KBM-7 (cell line): ENCODE results near the gene CCDC157.

Experiments used
- DNase-seq: peaks from one replicate; pipeline ENCODE4 v3.0.0-alpha.2; 2015
- in situ Hi-C: fragments of 300-500 bp; cut with MboI; formaldehyde crosslinking; loops from 2 replicates; pipeline ENCODE4 v1.14.3; 2020; ENCODE audit warnings: low sequenced_read_pairs, low pct_unique_long_range_greater_than_20kb, mixed read lengths

The CCDC157 gene

DNA sequence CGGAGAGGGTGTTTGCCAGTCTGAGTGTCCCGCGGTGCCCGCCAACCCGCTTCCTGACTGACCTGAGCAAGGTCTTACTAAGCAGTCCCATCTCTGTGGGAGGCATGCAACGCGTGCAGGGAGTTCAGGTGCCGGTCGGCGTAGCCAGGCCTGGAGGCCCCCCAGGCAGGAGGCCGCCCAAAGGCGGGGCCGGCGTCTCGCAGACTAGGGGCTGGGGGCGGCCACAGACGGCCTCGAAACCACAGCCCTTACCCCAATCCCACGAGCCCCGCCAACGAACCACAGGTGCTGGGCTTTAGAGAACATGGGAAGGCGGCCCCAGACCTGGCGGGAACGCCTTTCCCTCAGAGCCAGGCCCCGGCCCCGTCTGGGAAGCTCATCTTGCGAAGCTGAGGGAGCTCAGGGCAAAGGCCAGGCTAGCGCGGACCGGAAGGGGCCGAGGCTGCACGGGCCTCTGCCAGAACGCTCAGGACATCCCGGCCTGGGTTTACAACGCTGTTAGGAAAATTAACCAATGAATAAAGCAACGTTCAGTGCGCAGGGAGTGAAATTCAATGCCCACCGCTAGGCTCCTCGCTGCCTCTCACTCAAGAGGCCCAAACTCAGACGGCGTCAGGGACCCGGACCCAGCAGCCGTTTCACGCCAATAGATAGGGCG is 66.6 kb downstream of the CCDC157 start:
- in situ Hi-C loops: no loop called here
- DNase-seq: no peak

GRCh38 chr22:30423959-30424533 is 67.2 kb downstream of the CCDC157 start:
- in situ Hi-C loops: no loop called here
- DNase-seq: peak; percentile 100

GRCh38 chr22:30424534-30425326 is 67.9 kb downstream of the CCDC157 start:
- in situ Hi-C loops: no loop called here
- DNase-seq: no peak

DNA sequence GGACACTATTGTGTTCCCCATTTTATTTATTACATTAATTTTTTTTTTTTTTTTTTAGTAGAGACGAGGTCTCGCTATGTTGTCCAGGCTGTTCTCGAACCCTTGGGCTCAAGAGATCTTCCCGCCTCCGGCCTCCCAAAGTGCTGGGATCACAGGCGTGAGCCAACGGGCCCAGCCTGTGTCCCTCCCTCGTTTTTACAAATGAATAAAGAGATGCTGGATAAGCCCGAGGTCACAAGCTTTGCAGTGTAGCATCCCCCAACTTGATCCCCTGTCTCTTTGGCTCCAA is 68.5 kb downstream of the CCDC157 start:
- in situ Hi-C loops: no loop called here

GRCh38 chr22:30425616-30426387 is 69.0 kb downstream of the CCDC157 start, which contains the start of gene MTFP1:
MTFP1 (plus strand) TSS chr22:30425768; CDS start chr22:30425880, 112 bp downstream.
- in situ Hi-C loops: no loop called here
- peak; percentile 75 for DNase-seq

More for the DNA sequence above, 68.5 kb downstream of the CCDC157 start:
- DNase-seq: no peak
